Stimulated activated CD8-positive, alpha-beta memory T cell treated with anti-CD3 and anti-CD28 coated beads, Interleukin-4, amount 100 ng/mL, for 1 hour (primary cell): ENCODE data around the gene ADGRD2.

Experiments used
- DNase-seq, 2 donors: peaks; one replicate each; pipeline ENCODE4 v3.0.0-alpha.2; 2020; ENCODE audit warnings: low read depth in 2 of 2, low spot score in 1 of 2

The ADGRD2 gene

GRCh38 chr9:124496463-124496862 is 46.2 kb downstream of the ADGRD2 start:
- DNase-seq: no peak

GRCh38 chr9:124497441-124497840 is 47.2 kb downstream of the ADGRD2 start:
- DNase-seq: no peak

- DNase-seq: no peak
These were observed 47.8 kb downstream of the ADGRD2 start for GRCh38 chr9:124498040-124498439.

GRCh38 chr9:124498499-124499146 is 48.4 kb downstream of the ADGRD2 start:
- no peak for DNase-seq

- no peak for DNase-seq
These were observed 49.0 kb downstream of the ADGRD2 start for GRCh38 chr9:124499216-124499615.

- DNase-seq: no peak
These were observed 50.0 kb downstream of the ADGRD2 start for GRCh38 chr9:124500028-124500795.

- no peak for DNase-seq
These were observed 50.8 kb downstream of the ADGRD2 start for GRCh38 chr9:124500796-124501611.

- DNase-seq: no peak
These were observed 51.6 kb downstream of the ADGRD2 start for GRCh38 chr9:124501771-124502320.

- no peak for DNase-seq
These were observed 52.8 kb downstream of the ADGRD2 start for GRCh38 chr9:124502711-124503702.

- no peak for DNase-seq
These were observed 53.7 kb downstream of the ADGRD2 start for GRCh38 chr9:124503713-124504529.

- no peak for DNase-seq
These were observed 54.3 kb downstream of the ADGRD2 start for GRCh38 chr9:124504530-124505005.

- DNase-seq: no peak
These were observed 55.0 kb downstream of the ADGRD2 start for GRCh38 chr9:124505006-124505900.

- no peak for DNase-seq
These were observed 55.7 kb downstream of the ADGRD2 start for GRCh38 chr9:124505901-124506346.

- DNase-seq: no peak
These were observed 56.2 kb downstream of the ADGRD2 start for GRCh38 chr9:124506433-124506832.

- no peak for DNase-seq
These were observed 57.0 kb downstream of the ADGRD2 start, which contains the start of gene NR5A1 for GRCh38 chr9:124506931-124507879. TSS of gene NR5A1 (minus strand) at chr9:124507399. CDS start at chr9:124503395, 4,004 bp downstream.

- DNase-seq: no peak
These were observed 57.7 kb downstream of the ADGRD2 start for GRCh38 chr9:124507880-124508423.
